ENCODE results near the gene UIMC1.

UIMC1 gene

DNA sequence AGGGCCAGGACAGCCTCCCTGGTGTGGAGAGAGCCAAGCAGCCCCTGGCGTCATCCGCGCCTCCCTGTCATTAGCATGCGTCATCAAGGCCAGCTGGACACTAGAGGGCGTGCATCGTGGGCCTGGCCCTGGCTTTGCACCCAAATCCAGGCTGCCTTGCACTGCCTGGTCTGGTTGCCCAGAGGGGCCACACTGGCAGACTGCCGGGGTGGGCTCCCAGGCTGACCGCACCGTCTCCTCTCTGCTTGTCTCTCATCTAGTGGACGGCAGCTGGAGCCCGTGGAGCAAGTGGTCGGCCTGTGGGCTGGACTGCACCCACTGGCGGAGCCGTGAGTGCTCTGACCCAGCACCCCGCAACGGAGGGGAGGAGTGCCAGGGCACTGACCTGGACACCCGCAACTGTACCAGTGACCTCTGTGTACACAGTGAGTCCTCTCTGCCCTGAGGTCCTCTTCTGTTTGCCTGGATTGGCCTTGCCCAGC, 136.4 kb downstream of the UIMC1 start:
- H3K27ac ChIP-seq, result no peak overlapping the region
- TF ChIP-seq, protein P1, sequence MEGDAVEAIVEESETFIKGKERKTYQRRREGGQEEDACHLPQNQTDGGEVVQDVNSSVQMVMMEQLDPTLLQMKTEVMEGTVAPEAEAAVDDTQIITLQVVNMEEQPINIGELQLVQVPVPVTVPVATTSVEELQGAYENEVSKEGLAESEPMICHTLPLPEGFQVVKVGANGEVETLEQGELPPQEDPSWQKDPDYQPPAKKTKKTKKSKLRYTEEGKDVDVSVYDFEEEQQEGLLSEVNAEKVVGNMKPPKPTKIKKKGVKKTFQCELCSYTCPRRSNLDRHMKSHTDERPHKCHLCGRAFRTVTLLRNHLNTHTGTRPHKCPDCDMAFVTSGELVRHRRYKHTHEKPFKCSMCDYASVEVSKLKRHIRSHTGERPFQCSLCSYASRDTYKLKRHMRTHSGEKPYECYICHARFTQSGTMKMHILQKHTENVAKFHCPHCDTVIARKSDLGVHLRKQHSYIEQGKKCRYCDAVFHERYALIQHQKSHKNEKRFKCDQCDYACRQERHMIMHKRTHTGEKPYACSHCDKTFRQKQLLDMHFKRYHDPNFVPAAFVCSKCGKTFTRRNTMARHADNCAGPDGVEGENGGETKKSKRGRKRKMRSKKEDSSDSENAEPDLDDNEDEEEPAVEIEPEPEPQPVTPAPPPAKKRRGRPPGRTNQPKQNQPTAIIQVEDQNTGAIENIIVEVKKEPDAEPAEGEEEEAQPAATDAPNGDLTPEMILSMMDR (conservative IDR thresholded peaks at IDR 0.05), result peak; percentile 79
- TF ChIP-seq ZFX (IDR thresholded peaks at IDR 0.05), result no peak

DNA sequence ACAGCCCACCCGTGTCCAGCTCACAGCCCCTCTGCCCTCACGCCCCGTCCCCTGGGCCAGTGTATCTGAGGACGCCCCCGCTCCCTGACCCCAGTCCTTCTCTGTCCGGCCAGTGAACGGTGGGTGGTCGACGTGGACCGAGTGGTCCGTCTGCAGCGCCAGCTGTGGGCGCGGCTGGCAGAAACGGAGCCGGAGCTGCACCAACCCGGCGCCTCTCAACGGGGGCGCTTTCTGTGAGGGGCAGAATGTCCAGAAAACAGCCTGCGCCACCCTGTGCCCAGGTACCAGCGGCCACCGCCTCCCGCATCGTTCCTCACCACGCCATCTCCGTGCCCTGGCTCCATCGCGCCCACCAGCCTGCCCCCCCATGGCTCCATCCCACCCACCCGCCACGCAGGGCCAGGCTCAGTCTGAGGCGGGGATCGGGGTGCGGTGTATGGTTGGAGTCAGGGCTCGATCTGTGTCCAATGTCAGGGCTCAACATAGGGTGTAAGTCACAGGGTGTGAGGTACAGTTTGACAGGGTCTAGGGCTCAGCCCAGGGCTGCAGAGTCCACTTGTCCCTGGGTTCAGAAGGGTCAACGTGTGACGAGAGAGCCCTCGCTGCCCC, 137.0 kb downstream of the UIMC1 start:
- no peak for TF ChIP-seq ZFX (IDR thresholded peaks at IDR 0.05)
- TF ChIP-seq, protein P1 (conservative IDR thresholded peaks at IDR 0.05), result no peak
- H3K27ac ChIP-seq, result no peak overlapping the region

GRCh38 chr5:176868731-176869130, 137.8 kb downstream of the UIMC1 start:
- no peak overlapping the region for H3K27ac ChIP-seq
- TF ChIP-seq, protein P1 (conservative IDR thresholded peaks at IDR 0.05), result no peak
- no peak for TF ChIP-seq ZFX (IDR thresholded peaks at IDR 0.05)

- TF ChIP-seq, protein P1 (conservative IDR thresholded peaks at IDR 0.05), result no peak
- no peak for TF ChIP-seq ZFX (IDR thresholded peaks at IDR 0.05)
- H3K27ac ChIP-seq, result no peak overlapping the region
Measured at GRCh38 chr5:176868126-176868525, 138.5 kb downstream of the UIMC1 start.

- TF ChIP-seq, protein P1 (conservative IDR thresholded peaks at IDR 0.05), result no peak
- no peak for TF ChIP-seq ZFX (IDR thresholded peaks at IDR 0.05)
Measured at GRCh38 chr5:176866707-176867310, 139.8 kb downstream of the UIMC1 start.

GRCh38 chr5:176865964-176866363, 140.6 kb downstream of the UIMC1 start:
- TF ChIP-seq, protein P1 (conservative IDR thresholded peaks at IDR 0.05), result no peak
- TF ChIP-seq ZFX (IDR thresholded peaks at IDR 0.05), result no peak
- no peak overlapping the region for H3K27ac ChIP-seq

More at GRCh38 chr5:176866707-176867310, 139.8 kb downstream of the UIMC1 start:
- H3K27ac ChIP-seq, result no peak overlapping the region

- no peak for TF ChIP-seq ZFX (IDR thresholded peaks at IDR 0.05)
- TF ChIP-seq, protein P1 (conservative IDR thresholded peaks at IDR 0.05), result no peak
- no peak overlapping the region for H3K27ac ChIP-seq
Measured at GRCh38 chr5:176864755-176865154, 141.8 kb downstream of the UIMC1 start.
